HL-60/S4 (cell line): ENCODE results near the gene CNBD2.
"Not testable (repeated sequence)": the region's sequence is repeated elsewhere in the genome, so short reads cannot be mapped to it uniquely, and the experiment has no call there.

Experiments used
- in situ Hi-C: fragments of 300-500 bp; cut with MboI; formaldehyde crosslinking; loops from 2 replicates; pipeline ENCODE4 v1.14.3; 2022; ENCODE audit warnings: low sequenced_read_pairs

Gene CNBD2

GRCh38 chr20:35967979-35968640 is at the start of gene CNBD2:
Gene CNBD2 (plus strand): TSS chr20:35968590. CDS start chr20:35968763, 173 bp downstream.
- in situ Hi-C loops: no loop called here

DNA sequence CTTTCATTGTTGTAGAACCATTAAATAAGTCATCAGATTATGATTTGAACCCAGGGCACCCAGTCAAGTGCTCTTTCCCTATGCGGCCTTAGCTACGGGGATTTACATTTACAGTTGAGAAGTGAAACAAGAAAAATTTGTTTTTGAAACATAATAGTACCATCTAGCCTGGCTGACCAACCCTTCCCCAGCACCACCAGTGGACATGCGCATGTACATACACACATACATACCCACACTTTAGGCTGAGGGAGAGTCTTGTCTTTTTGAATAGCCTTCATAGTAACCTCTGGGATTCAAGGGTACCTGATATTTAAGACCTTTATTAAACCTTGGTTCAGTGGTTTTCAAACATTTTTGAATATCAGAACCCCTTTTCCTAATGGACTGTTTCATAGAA is 47.9 kb upstream of the CNBD2 start:
- in situ Hi-C loops: no loop called here

- in situ Hi-C loops: no loop called here
Measured at GRCh38 chr20:35929301-35929700, 39.1 kb upstream of the CNBD2 start.

- in situ Hi-C loops: no loop called here
Measured at GRCh38 chr20:35934050-35934449, 34.3 kb upstream of the CNBD2 start.

- in situ Hi-C loops: no loop called here
Measured at GRCh38 chr20:35939264-35939663, 29.1 kb upstream of the CNBD2 start.

DNA sequence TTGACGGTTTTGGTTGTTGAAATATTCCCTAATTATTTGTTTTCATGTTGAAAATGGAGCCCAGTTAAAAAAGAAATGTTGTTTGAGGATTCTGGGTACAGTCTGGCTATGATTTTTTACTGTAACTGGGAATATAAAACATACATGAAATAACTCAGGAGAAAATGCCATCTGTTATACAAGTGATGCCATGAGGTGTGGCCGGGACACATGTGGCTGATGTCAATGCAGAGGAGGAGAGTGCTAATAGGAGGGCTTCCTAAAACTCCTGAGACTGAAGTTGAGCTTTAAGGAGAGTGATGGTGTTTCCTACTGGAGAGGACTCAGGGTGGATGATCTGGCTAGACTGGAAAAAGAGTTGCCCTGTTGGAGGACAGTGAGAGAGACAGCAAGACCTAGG is 26.8 kb upstream of the CNBD2 start:
- in situ Hi-C loops: no loop called here

DNA sequence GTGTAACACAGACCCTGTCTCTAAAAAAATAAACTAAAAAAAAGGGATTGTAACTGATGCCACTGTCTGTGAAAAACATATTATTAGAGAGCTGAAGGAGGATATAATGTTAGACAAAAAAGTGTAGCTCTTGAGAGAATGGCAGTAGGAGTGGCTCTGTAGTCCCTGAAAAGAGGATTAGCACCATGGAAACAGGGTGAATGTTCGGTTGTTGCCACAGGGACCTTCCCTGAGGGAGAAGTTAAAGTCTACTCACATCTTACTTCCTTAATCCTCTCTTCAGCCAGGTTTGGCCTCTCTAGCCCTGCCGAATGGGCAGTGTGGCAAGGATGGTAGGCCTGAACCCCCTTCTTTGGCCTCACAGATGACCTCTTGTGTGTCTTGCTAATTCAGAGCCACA is 26.1 kb upstream of the CNBD2 start:
- in situ Hi-C loops: no loop called here

- in situ Hi-C loops: no loop called here
Measured at GRCh38 chr20:35947489-35947888, 20.9 kb upstream of the CNBD2 start.

DNA sequence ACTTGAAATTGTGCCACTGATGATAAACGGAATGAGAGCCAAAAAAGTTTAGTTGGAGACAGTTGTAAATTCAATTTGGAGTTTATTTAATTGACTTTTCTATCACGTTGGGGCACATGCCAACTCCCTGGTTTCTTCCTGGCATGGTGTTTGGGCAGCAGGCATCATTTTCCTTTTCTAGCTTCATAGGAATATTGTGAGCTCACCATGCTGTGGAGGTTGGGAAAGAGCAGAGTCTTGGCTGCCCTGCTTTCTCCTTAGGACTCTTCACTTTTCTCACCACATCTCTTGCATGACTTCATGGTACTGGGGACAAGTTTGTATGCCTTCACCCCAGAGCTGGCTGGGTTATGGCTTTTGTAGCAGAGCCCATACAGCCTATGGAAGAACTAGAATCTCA is 20.5 kb upstream of the CNBD2 start:
- in situ Hi-C loops: no loop called here

DNA sequence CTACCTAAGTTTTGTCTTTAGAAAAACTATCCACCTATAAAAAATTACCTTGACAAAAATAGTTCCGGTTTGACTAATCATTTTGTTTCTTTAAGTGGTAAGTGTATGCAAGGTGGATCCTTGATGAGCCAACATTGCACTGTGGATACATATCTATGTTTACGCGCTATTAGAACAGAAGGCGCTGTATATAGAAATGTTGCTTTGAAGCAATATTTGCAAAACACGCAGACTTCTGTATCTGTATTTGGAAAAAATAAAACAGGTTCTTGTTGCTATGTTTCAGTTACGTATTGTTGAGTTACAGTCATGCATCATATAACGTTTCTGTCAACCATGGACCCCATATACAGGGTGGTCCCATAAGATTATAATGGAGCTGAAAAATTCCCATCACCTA is 18.3 kb upstream of the CNBD2 start:
- in situ Hi-C loops: no loop called here

DNA sequence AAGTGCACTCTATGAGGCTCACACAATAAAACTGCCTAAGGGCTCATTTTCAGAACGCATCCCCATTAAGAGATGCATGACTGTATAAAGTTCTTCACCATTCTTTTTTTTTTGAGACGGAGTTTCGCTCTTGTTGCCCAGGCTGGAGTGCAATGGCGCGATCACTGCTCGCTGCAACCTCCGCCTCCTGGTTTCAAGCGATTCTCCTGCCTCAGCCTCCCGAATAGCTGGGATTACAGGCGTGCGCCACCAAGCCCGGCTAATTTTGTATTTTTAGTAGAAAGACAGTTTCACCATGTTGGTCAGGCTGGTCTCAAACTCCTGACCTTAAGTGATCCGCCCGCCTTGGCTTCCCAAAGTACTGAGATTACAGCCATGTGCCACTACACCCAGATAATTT is 16.3 kb upstream of the CNBD2 start:
- in situ Hi-C loops: not testable (repeated sequence)

DNA sequence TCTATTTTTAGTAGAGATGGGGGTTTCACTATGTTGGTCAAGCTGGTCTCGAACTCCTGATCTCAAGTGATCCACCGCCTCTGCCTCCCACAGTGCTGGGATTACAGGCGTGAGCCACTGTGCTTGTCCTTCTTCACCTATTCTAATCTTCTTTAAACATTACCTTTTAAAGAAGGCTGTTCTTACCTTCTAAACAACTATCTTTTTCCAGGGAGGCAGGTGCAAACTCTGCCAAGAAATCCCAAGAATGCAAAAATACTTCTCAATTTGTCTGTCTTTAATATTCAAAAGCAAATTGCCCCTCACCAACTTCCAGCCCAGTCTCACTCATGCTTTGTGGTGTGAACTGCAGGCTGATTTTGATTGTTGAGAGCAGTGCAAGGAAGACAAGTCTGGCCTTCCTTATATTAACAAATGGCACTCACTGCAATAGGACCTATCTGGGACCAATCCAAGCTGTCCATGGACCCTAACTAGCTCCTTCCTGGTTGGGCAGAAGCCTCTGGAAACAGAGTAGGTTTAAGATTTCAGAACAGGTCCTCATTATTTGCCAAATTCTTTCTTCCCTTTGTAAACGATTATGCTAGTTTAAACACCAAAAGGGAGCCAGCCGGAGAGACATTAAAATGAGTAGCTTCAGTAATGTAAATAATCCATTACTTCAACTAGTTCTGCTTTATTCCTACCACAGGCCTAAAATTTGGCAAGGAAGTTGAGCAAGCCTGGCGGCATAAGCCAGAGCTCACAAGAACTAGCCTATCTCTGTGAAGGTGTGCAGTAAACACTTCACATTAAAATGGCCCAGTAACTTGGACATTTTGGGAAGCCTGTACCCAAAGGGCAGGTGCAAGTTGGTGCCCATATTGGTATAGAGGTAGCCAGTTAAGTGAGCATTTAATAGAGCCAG is 15.7 kb upstream of the CNBD2 start:
- in situ Hi-C loops: no loop called here

- in situ Hi-C loops: no loop called here
Measured at GRCh38 chr20:35953387-35954199, 14.8 kb upstream of the CNBD2 start.

- in situ Hi-C loops: no loop called here
Measured at GRCh38 chr20:35954200-35954906, 14.0 kb upstream of the CNBD2 start, which contains the start of gene SCAND1. Gene SCAND1 (minus strand): TSS chr20:35954502. CDS start chr20:35954284, 218 bp downstream.

DNA sequence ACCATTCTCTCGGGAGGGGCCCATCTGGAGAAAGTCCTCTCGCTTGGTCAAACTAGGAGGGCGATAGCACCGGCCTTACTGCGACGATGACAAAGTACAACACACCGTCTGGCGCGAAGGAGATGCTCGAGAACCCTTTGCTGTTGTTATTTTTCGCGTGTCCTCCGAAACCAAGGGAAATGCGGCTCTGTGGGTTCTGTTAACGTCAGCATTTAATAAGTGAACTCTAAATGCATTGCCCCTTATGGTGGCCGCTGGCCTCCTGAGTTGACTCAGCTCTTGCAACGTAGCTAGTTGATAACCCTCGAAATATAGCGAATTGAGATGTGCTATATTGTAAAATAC is 13.5 kb upstream of the CNBD2 start:
- in situ Hi-C loops: no loop called here

DNA sequence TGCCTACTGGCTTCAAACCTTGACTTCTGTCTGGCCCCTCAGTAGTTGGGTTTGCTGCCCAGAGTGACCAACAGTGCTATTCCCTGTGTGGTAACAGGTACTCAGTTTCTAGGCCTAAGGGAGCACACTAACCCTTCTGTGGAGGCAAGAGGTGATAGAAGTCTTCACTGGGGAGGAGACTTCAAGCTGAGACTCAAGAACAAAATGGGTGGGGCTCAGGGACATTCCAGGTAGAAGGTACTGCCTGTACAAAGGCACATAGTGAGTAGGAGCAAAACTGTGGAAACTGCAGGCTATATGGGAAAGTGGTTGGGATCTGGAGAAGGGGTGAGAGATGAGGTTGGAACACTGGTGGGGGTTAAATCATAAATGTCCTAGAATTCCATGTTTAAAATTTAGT is 11.8 kb upstream of the CNBD2 start:
- in situ Hi-C loops: no loop called here

DNA sequence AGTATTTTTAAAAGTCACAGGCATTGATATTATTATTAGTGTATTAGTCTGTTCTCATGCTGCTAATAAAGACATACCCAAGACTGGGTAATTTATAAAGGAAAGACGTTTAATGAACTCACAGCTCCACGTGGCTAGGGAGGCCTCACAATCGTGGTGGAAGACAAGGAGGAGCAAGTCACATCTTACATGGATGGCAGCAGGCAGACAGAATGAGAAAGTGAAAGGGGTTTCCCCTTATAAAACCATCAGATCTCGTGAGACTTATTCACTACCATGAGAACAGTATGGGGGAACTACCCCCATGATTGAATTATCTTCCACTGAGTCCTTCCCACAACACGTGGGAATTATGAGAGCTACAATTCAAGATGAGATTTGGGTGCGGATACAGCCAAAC is 9.1 kb upstream of the CNBD2 start:
- in situ Hi-C loops: not testable (repeated sequence)

GRCh38 chr20:35963878-35964277 is 4.5 kb upstream of the CNBD2 start:
- in situ Hi-C loops: no loop called here

DNA sequence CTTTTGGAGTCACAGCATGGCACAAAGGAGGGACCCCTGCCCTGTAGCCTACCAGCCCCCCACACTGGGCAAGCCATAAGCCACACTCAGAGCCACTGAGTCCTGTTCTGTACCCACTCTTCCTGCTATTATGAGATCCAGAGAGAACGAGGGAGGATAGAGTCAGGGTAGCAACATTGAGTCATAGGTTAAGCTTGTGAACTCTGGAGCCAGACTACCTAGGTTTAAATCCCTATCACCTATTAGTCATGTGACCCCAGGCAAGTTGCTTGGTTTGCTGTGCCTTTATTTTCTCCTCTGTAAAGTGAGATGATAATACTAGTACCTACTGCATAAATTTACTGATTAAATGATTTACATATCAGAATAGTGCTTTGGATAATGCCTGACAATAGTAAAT is 540 bp downstream of the CNBD2 start:
- in situ Hi-C loops: no loop called here

- in situ Hi-C loops: no loop called here
Measured at GRCh38 chr20:35971981-35972380, 3.6 kb downstream of the CNBD2 start.

- in situ Hi-C loops: no loop called here
Measured at GRCh38 chr20:35972462-35972861, 4.1 kb downstream of the CNBD2 start.
